ENCODE measurements around the gene RBM10.

Gene RBM10

DNA sequence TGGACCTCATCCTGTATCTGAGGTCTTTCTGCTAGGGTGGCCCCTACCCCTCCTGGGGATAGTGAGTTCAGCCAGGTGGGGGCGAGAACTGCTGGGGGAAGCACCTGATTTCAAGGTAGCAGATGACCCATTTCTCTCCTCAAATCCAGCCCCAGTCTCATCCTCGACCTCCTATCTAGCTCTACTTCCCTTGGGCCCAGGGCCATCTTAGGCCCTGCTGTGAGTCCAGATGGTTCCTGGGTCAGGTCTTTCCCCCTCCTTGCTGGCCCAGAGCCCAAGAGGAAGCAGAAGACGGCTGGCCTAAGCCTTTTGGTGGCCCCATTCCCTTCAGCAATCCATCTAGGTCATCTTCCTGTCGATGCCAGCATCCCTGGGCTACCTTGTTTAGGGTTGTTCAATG lies 76.7 kb downstream of the RBM10 start:
- no peak overlapping the region for H3K9ac ChIP-seq (ENCODE audit: low read length)
- peaks cover 5% of the 10 kb centered on the region; the same call in 1 of the 2 replicates for H4K20me1 ChIP-seq (ENCODE audit: low read depth, low read length)
- H3F3A ChIP-seq (ENCODE audit: insufficient read depth): peaks cover 7% of the 10 kb centered on the region
- H3K79me2 ChIP-seq (ENCODE audit: insufficient read depth, low read length): peaks cover 38% of the 10 kb centered on the region
- no peak overlapping the region for H3K4me3 ChIP-seq (ENCODE audit: insufficient read depth, low read length, poor library complexity, severe bottlenecking)
- no peak overlapping the region for H3K27ac ChIP-seq (ENCODE audit: low read depth, low read length)
- H3K27me3 ChIP-seq (ENCODE audit: low read length): no peaks in the 10 kb centered on the region
- no peak for TF ChIP-seq EZH2phosphoT487 (conservative IDR thresholded peaks at IDR 0.05; ENCODE audit: low read length)
- TF ChIP-seq, protein P1, sequence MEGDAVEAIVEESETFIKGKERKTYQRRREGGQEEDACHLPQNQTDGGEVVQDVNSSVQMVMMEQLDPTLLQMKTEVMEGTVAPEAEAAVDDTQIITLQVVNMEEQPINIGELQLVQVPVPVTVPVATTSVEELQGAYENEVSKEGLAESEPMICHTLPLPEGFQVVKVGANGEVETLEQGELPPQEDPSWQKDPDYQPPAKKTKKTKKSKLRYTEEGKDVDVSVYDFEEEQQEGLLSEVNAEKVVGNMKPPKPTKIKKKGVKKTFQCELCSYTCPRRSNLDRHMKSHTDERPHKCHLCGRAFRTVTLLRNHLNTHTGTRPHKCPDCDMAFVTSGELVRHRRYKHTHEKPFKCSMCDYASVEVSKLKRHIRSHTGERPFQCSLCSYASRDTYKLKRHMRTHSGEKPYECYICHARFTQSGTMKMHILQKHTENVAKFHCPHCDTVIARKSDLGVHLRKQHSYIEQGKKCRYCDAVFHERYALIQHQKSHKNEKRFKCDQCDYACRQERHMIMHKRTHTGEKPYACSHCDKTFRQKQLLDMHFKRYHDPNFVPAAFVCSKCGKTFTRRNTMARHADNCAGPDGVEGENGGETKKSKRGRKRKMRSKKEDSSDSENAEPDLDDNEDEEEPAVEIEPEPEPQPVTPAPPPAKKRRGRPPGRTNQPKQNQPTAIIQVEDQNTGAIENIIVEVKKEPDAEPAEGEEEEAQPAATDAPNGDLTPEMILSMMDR (IDR thresholded peaks at IDR 0.05; ENCODE audit: insufficient read depth, low read length, poor library complexity, severe bottlenecking): no peak
- H3K9me2 ChIP-seq (replicated peaks; ENCODE audit: insufficient read depth, low read length): no peaks in the 10 kb centered on the region
- H3K9me3 ChIP-seq (ENCODE audit: insufficient read depth, low read length): no peaks in the 10 kb centered on the region
- H3K36me3 ChIP-seq (ENCODE audit: low read length): no peaks in the 10 kb centered on the region
- no peak overlapping the region for H3K4me2 ChIP-seq (ENCODE audit: low read depth, low read length, poor library complexity, severe bottlenecking)
- H2AFZ ChIP-seq (ENCODE audit: low read depth, low read length, severe bottlenecking): no peak overlapping the region

DNA sequence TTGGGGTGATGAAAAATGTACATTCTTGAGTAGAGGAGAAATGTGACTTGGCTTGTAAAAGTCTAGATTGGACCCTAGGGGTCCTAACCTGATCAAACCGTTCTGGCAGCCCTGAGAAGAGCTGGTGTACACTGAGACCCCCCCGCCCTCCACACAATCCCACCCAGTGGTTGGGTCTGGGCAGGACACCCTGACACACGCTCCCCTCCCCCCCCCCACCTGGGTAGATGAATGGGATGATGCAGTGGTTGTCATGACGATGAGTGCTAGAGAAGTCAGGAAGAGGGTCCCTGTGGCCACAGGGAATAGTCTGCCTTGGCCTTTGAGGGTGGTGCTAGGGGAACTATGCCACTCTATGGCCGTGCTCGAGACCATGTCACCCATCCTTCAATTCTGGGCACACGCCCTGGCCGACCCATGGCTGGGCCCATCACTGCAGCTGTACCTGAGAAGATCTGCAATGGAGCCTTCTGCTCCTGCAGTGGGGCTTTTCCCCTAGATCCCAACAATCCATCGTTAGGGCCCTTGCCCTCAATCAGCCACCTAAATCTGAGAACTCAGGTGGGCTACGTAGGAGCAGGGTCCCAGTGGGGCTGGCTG lies 77.8 kb downstream of the RBM10 start:
- TF ChIP-seq, protein P1 (IDR thresholded peaks at IDR 0.05; ENCODE audit: insufficient read depth, low read length, poor library complexity, severe bottlenecking): no peak
- no peak for TF ChIP-seq EZH2phosphoT487 (conservative IDR thresholded peaks at IDR 0.05; ENCODE audit: low read length)
- Histone ChIP-seq H3K36me3 (ENCODE audit: low read length) (no peaks in the 10 kb centered on the region), H3K79me2 (ENCODE audit: insufficient read depth, low read length) (peaks cover 38% of the 10 kb centered on the region), H4K20me1 (ENCODE audit: low read depth, low read length) (peaks cover 5% of the 10 kb centered on the region; the same call in 1 of the 2 replicates), H3K9ac (ENCODE audit: low read length) (no peak overlapping the region), H3K9me2 (replicated peaks; ENCODE audit: insufficient read depth, low read length) (no peaks in the 10 kb centered on the region), H3F3A (ENCODE audit: insufficient read depth) (peaks cover 5% of the 10 kb centered on the region; the same call in 1 of the 2 replicates), H3K4me3 (ENCODE audit: insufficient read depth, low read length, poor library complexity, severe bottlenecking) (no peak overlapping the region), H3K27me3 (ENCODE audit: low read length) (no peaks in the 10 kb centered on the region), H2AFZ (ENCODE audit: low read depth, low read length, severe bottlenecking) (no peak overlapping the region), H3K9me3 (ENCODE audit: insufficient read depth, low read length) (no peaks in the 10 kb centered on the region), H3K27ac (ENCODE audit: low read depth, low read length) (no peak overlapping the region), H3K4me2 (ENCODE audit: low read depth, low read length, poor library complexity, severe bottlenecking) (no peak overlapping the region)

- TF ChIP-seq, protein P1 (IDR thresholded peaks at IDR 0.05; ENCODE audit: insufficient read depth, low read length, poor library complexity, severe bottlenecking): no peak
- no peak for TF ChIP-seq EZH2phosphoT487 (conservative IDR thresholded peaks at IDR 0.05; ENCODE audit: low read length)
- H3K9ac ChIP-seq (ENCODE audit: low read length): no peak overlapping the region
- peaks cover 5% of the 10 kb centered on the region; the same call in 1 of the 2 replicates for H3F3A ChIP-seq (ENCODE audit: insufficient read depth)
- no peaks in the 10 kb centered on the region for H3K36me3 ChIP-seq (ENCODE audit: low read length)
- no peak overlapping the region for H3K4me2 ChIP-seq (ENCODE audit: low read depth, low read length, poor library complexity, severe bottlenecking)
- H3K79me2 ChIP-seq (ENCODE audit: insufficient read depth, low read length): peaks cover 37% of the 10 kb centered on the region
- H3K27me3 ChIP-seq (ENCODE audit: low read length): no peaks in the 10 kb centered on the region
- H2AFZ ChIP-seq (ENCODE audit: low read depth, low read length, severe bottlenecking): no peak overlapping the region
- H4K20me1 ChIP-seq (ENCODE audit: low read depth, low read length): peaks cover 5% of the 10 kb centered on the region; the same call in 1 of the 2 replicates
- no peak overlapping the region for H3K27ac ChIP-seq (ENCODE audit: low read depth, low read length)
- H3K4me3 ChIP-seq (ENCODE audit: insufficient read depth, low read length, poor library complexity, severe bottlenecking): no peak overlapping the region
- H3K9me3 ChIP-seq (ENCODE audit: insufficient read depth, low read length): no peaks in the 10 kb centered on the region
- H3K9me2 ChIP-seq (replicated peaks; ENCODE audit: insufficient read depth, low read length): no peaks in the 10 kb centered on the region
Observed at GRCh38 chrX:47223476-47224250, 78.6 kb downstream of the RBM10 start.

Data from SU-DHL-6 (cell line).